GM23338 (cell line): ENCODE data around the gene NEK3.

ENCODE experiments used
- CREB1 ChIP-seq: fragments of 250-450 bp; sonication (Bioruptor Pico); IDR thresholded peaks from 2 replicates; pipeline ENCODE4 v1.5.0; 2020; ENCODE audit warnings: low read depth, mild to moderate bottlenecking, moderate library complexity
- EZH2 ChIP-seq: fragments of 200-600 bp; sonication (generic); IDR thresholded peaks from one replicate; pipeline ENCODE4 v1.8.0; 2017; ENCODE audit warnings: antibody characterized with exemption, mild to moderate bottlenecking, low read depth; ENCODE audit not compliant: unreplicated experiment
- EZH2phosphoT487 ChIP-seq: fragments of 200-600 bp; sonication (generic); IDR thresholded peaks from one replicate; pipeline ENCODE4 v1.8.1; 2018; ENCODE audit warnings: antibody characterized with exemption; ENCODE audit not compliant: unreplicated experiment
- NANOG ChIP-seq: IDR thresholded peaks from 2 replicates; pipeline ENCODE4 v1.6.1; 2016; ENCODE audit warnings: antibody characterized with exemption, borderline replicate concordance
- POLR2AphosphoS5 ChIP-seq: IDR thresholded peaks from 2 replicates; pipeline ENCODE4 v1.6.1; 2016; ENCODE audit warnings: antibody characterized with exemption, low read depth
- STAT1 ChIP-seq: IDR thresholded peaks from one replicate; pipeline ENCODE4 v1.6.1; 2016; ENCODE audit warnings: antibody characterized with exemption; ENCODE audit not compliant: unreplicated experiment
- ZNF462 ChIP-seq: fragments of 250-450 bp; sonication (Bioruptor Pico); IDR thresholded peaks from 2 replicates; pipeline ENCODE4 v1.5.0; 2020; ENCODE audit warnings: mild to moderate bottlenecking, moderate library complexity
- TF ChIP-seq, protein P1 (sequence below), 2 experiments: fragments of 200-600 bp in 1 of 2; sonication (generic) in 1 of 2; conservative IDR thresholded peaks; 2 replicates each; pipeline versions ENCODE4 v1.5.1 to v1.6.1; 2016 to 2017; ENCODE audit warnings: antibody characterized with exemption in 2 of 2, low read depth in 2 of 2, mild to moderate bottlenecking in 2 of 2, moderate library complexity in 1 of 2
- TF ChIP-seq, protein P2 (sequence below): IDR thresholded peaks from one replicate; pipeline ENCODE4 v1.6.1; 2018; ENCODE audit warnings: antibody characterized with exemption; ENCODE audit not compliant: unreplicated experiment

- TF ChIP-seq, protein P1, sequence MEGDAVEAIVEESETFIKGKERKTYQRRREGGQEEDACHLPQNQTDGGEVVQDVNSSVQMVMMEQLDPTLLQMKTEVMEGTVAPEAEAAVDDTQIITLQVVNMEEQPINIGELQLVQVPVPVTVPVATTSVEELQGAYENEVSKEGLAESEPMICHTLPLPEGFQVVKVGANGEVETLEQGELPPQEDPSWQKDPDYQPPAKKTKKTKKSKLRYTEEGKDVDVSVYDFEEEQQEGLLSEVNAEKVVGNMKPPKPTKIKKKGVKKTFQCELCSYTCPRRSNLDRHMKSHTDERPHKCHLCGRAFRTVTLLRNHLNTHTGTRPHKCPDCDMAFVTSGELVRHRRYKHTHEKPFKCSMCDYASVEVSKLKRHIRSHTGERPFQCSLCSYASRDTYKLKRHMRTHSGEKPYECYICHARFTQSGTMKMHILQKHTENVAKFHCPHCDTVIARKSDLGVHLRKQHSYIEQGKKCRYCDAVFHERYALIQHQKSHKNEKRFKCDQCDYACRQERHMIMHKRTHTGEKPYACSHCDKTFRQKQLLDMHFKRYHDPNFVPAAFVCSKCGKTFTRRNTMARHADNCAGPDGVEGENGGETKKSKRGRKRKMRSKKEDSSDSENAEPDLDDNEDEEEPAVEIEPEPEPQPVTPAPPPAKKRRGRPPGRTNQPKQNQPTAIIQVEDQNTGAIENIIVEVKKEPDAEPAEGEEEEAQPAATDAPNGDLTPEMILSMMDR (conservative IDR thresholded peaks at IDR 0.05; ENCODE audit: low read depth in 2 of 2): no peak
- no peak for TF ChIP-seq POLR2AphosphoS5
- no peak for TF ChIP-seq NANOG
- TF ChIP-seq STAT1: no peak
- no peak for TF ChIP-seq EZH2phosphoT487
- TF ChIP-seq EZH2: no peak
- TF ChIP-seq CREB1 (CRISPR knock-in tag): no peak
- TF ChIP-seq, protein P2, sequence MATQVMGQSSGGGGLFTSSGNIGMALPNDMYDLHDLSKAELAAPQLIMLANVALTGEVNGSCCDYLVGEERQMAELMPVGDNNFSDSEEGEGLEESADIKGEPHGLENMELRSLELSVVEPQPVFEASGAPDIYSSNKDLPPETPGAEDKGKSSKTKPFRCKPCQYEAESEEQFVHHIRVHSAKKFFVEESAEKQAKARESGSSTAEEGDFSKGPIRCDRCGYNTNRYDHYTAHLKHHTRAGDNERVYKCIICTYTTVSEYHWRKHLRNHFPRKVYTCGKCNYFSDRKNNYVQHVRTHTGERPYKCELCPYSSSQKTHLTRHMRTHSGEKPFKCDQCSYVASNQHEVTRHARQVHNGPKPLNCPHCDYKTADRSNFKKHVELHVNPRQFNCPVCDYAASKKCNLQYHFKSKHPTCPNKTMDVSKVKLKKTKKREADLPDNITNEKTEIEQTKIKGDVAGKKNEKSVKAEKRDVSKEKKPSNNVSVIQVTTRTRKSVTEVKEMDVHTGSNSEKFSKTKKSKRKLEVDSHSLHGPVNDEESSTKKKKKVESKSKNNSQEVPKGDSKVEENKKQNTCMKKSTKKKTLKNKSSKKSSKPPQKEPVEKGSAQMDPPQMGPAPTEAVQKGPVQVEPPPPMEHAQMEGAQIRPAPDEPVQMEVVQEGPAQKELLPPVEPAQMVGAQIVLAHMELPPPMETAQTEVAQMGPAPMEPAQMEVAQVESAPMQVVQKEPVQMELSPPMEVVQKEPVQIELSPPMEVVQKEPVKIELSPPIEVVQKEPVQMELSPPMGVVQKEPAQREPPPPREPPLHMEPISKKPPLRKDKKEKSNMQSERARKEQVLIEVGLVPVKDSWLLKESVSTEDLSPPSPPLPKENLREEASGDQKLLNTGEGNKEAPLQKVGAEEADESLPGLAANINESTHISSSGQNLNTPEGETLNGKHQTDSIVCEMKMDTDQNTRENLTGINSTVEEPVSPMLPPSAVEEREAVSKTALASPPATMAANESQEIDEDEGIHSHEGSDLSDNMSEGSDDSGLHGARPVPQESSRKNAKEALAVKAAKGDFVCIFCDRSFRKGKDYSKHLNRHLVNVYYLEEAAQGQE: no peak
- no peak for TF ChIP-seq ZNF462 (CRISPR knock-in tag)
These were observed 18.1 kb downstream of the NEK3 start for GRCh38 chr13:52141299-52141698.
